Cardiac muscle cell (in vitro differentiated cells and primary cell): ENCODE measurements around the gene MUL1. TPM values are rescaled to one million over a fixed set of nuclear protein-coding genes. Genes with fewer than 3 reads are reported as not detected.

ENCODE experiments used
- DNase-seq, 2 donors: peaks; one replicate each; pipeline versions ENCODE4 v3.0.0 to v3.0.0-alpha.2; 2010 to 2017; ENCODE audit warnings: low read depth in 1 of 2, low spot score in 1 of 2
- H3K27ac ChIP-seq: fragments of 200-600 bp; sonication (generic); 2 replicates; pipeline ENCODE4 v1.5.1; 2016
- H3K27me3 ChIP-seq: fragments of 200-600 bp; sonication (generic); 2 replicates; pipeline ENCODE4 v1.6.0; 2016; ENCODE audit warnings: control low read depth
- H3K36me3 ChIP-seq: fragments of 200-600 bp; sonication (generic); 2 replicates; pipeline ENCODE4 v1.5.1; 2016; ENCODE audit warnings: control low read depth
- H3K4me1 ChIP-seq: fragments of 200-600 bp; sonication (generic); 2 replicates; pipeline ENCODE4 v1.8.1; 2017; ENCODE audit warnings: low read depth, mild to moderate bottlenecking, mixed run types
- H3K4me3 ChIP-seq: fragments of 200-600 bp; sonication (generic); 2 replicates; pipeline ENCODE4 v1.5.1; 2016; ENCODE audit warnings: mild to moderate bottlenecking
- H3K9me3 ChIP-seq: fragments of 200-600 bp; sonication (generic); 2 replicates; pipeline ENCODE4 v1.5.1; 2017; ENCODE audit warnings: low read depth, mild to moderate bottlenecking, control low read depth
- CTCF ChIP-seq: IDR thresholded peaks from 2 replicates; pipeline ENCODE4 v1.5.1; 2012; ENCODE audit warnings: low read depth, mild to moderate bottlenecking, low read length
- polyA plus RNA-seq: library from polyadenylated mRNA; unstranded; fragments of >200 nt; fragmentation: Nextera tagmentation; extraction: Ambion mirVana; gene quantifications from 2 replicates; pipeline ENCODE4 v1.2.1, GENCODE V29; 2016
- total RNA-seq: library from RNA; depleted of rRNA; stranded (reverse); fragments of >200 nt; gene quantifications from 2 replicates; pipeline ENCODE4 v1.2.3, GENCODE V29; 2016

The MUL1 gene
- total and polyA plus RNA-seq, 2 experiments from 2014 or later: 38.1 to 45.7 TPM

DNA sequence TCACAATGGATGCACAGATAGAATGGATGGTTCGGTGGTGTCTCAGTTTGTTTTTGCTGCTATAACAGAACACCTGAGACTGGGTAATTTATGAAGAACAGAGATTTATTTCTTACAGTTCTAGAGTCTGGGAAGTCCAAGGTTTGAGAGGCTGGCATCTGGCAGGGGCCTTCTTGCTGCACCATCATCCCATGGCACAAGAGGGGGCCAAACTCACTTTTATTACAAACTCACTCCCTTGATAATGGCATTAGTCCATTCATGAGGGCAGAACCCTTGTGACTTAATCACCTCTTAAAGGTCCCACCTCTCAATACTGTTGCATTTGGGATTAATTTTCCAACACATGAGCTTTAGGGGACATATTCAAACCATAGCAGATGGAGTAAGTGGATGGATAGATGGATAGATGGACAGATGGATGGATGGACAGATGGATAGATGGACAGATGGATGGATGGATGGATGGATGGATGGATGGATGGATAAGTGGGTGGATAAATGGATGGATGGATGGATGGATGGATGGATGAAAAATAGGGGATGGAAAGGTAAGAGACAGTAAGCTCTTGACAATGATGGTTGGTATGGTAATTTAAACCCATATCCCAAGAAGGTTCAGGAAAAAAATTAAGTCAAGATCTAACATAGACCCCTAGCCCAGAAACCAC lies 38.4 kb downstream of the MUL1 start:
- Histone ChIP-seq H3K27me3 (peaks cover 61% of the 10 kb centered on the region), H3K4me1 (no peaks in the 10 kb centered on the region), H3K4me3 (no peak overlapping the region), H3K9me3 (no peaks in the 10 kb centered on the region), H3K36me3 (no peaks in the 10 kb centered on the region), H3K27ac (no peak overlapping the region)
- TF ChIP-seq CTCF: peak; percentile 14
- DNase-seq: no peak

DNA sequence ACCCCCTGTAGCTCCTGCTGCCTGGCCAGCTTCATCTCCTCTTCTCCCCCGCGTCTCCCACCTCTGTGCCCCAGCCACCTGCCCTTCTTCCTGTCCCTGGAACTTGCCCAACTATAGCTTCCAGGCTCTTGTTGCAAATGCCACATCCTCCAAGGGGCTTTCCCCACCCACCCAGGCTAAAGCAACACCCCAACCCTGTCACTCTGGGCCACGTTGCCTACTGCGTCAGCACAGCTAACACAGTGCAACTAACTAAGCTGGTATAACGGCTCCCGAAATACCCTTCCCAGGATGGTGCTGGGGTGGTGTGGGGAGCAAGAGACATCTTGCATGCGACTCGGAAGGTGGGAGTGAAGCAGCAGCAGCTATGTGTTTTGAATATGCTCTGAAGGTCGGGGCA lies 41.7 kb downstream of the MUL1 start:
- Histone ChIP-seq H3K27ac (no peak overlapping the region), H3K4me3 (no peak overlapping the region), H3K4me1 (no peaks in the 10 kb centered on the region), H3K27me3 (peaks cover 66% of the 10 kb centered on the region), H3K36me3 (no peaks in the 10 kb centered on the region), H3K9me3 (no peaks in the 10 kb centered on the region)
- no peak for TF ChIP-seq CTCF
- DNase-seq: no peak

DNA sequence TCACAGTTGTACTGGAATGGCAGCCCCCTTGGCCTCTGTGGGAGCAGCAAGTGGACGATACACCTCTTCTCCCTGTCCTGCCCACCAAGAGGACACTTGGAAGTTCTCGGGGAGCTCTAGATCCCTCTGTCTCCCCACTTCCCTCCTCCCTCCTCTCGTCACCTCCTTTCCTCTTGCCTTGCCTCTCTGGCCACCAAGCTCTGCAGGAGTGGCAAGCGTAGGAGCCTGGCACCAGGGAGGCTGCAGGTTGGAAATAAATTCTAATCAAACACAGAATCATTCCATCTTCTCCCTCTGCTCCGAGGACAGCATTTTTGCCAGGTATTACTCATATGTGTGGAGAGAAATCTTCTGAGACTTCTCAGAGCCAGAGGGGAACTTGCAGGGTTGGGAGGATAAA lies 42.8 kb downstream of the MUL1 start:
- no peak for TF ChIP-seq CTCF

GRCh38 chr1:20463502-20463901 lies 44.4 kb downstream of the MUL1 start:
- no peak overlapping the region for H3K4me3 ChIP-seq
- no peak for DNase-seq
- H3K4me1 ChIP-seq: no peaks in the 10 kb centered on the region
- no peak overlapping the region for H3K27ac ChIP-seq
- peaks cover 48% of the 10 kb centered on the region for H3K27me3 ChIP-seq
- no peak for TF ChIP-seq CTCF
- H3K9me3 ChIP-seq: no peaks in the 10 kb centered on the region
- H3K36me3 ChIP-seq: no peaks in the 10 kb centered on the region

More for the DNA sequence above, 42.8 kb downstream of the MUL1 start:
- H3K27me3 ChIP-seq: peaks cover 62% of the 10 kb centered on the region
- no peaks in the 10 kb centered on the region for H3K4me1 ChIP-seq
- no peaks in the 10 kb centered on the region for H3K36me3 ChIP-seq
- H3K9me3 ChIP-seq: no peaks in the 10 kb centered on the region
- no peak overlapping the region for H3K27ac ChIP-seq
- no peak overlapping the region for H3K4me3 ChIP-seq
- DNase-seq: no peak

GRCh38 chr1:20462397-20462796 lies 45.6 kb downstream of the MUL1 start:
- no peaks in the 10 kb centered on the region for H3K4me1 ChIP-seq
- no peaks in the 10 kb centered on the region for H3K9me3 ChIP-seq
- no peak overlapping the region for H3K27ac ChIP-seq
- no peaks in the 10 kb centered on the region for H3K36me3 ChIP-seq
- TF ChIP-seq CTCF: no peak
- no peak for DNase-seq
- H3K27me3 ChIP-seq: peaks cover 37% of the 10 kb centered on the region
- no peak overlapping the region for H3K4me3 ChIP-seq
